Measurements from ENCODE around the gene CALU.
A peak's percentile ranks its signal among the peaks of the same experiment; 100 is the strongest.

Gene CALU

GRCh38 chr7:128775744-128776474 lies 36.8 kb downstream of the CALU start, which contains the start of gene OPN1SW:
Gene OPN1SW (minus strand): TSS chr7:128775794. CDS start chr7:128775781, 13 bp downstream.
- no peak for DNase-seq
- intact Hi-C loops (cut with DNase I) = no loop called here

DNA sequence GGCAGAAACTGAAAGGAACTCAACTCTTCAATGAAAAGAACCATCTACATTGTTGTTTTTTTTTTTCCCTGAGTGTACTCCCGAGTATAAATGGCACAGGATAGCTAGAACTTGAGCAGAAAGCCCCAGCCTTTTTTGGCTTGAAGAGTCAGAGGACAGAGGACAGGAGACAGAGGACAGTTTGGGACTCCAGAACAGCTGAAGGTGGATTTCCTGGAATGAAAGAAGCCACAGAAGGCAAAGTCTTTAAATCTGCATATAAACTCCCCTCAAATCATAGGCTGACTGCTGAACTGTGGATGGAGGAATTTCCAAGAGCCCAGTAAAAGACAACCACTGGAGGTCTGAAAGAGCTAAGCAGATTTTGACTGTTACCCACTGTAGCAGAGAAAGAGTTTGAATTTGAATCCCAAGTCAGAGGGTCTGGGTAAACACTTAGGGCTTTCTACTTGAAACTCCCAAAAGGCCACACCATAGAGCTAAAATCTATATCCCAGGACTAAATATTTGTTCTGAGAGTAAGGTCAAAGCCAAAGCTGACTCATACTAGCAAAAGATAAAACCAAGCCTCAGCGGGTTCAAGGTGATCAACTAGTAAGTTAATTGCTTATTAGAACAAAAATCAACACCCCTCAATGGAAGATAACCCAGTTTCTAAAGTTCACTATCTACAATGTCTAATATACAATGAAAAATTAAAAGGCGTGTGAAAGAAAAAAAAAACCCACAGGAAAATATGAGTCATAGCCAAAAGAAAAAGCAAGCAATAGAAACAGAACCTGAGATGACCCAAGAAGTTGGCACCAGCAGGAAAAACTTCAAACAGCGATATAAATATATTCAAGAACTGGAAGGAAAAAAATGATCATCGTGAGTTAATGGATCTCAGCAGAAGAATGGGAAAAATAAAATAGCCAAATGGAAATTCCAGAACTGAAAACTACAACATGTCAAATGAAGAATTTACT lies 38.3 kb downstream of the CALU start:
- intact Hi-C loops (cut with DNase I) = no loop called here
- DNase-seq = no peak

DNA sequence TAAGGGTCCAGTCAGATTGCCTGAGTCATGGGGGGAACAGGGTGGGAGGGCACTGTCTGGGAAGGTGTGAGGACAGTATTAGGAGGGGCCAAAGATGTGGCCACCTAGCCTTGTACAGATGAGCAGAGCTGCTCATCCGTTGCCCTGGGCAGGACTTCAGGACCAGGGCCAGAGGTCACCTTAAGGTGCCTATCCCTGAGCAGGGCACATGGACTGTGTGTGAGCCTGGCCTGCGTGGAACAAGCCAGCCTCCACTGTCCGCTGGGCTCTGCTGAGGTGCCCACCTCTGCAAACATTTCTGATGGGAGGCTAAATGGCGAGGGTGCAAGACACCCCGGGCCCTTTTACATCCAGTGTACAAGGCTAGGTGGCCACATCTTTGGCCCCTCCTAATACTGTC lies 39.8 kb downstream of the CALU start:
- intact Hi-C loops (cut with DNase I) = no loop called here
- DNase-seq = no peak

- intact Hi-C loops (cut with DNase I) = no loop called here
- DNase-seq = no peak
Measured at GRCh38 chr7:128781126-128781525, 42.0 kb downstream of the CALU start.

- intact Hi-C loops (cut with DNase I) = no loop called here
- DNase-seq = no peak
Measured at GRCh38 chr7:128781851-128782250, 42.7 kb downstream of the CALU start.

DNA sequence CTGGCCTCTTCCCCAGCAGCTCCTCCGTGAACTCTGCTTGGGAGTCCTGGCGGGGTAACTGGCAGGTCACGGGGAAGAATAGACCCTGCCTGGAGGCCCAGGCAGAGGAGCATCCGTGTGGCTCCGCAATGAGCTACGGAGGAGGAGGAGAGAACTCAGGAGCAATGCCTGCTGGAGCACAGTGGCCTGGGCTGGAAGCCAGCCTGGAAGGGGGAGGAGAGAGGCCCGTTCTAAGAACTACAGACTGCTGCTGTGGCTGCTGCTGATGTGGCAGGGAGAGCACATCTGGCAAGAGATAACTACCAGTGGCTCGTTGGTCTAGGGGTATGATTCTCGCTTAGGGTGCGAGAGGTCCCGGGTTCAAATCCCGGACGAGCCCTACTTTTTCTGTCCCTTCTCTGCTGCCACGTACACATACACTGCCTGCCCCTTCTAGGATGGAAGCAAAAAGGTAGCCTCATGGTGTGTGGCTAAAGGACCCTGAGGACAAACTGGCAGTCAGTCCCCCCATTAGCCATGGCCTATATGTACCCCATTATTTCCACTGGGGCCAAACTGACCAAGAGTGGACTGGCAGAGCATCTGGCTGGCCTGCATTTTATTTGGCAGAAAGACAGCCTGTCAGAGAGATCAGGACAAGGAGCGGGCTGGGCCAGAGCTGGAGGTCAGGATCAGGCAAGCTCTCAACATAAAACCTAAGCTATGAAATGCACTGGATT lies 44.1 kb downstream of the CALU start:
- DNase-seq = peak in 37 of 42 donors; percentile 21 to 82 (median 58)
- intact Hi-C loops (cut with DNase I) = no loop called here

- intact Hi-C loops (cut with DNase I) = no loop called here
Measured at GRCh38 chr7:128785738-128786137, 46.6 kb downstream of the CALU start.

DNA sequence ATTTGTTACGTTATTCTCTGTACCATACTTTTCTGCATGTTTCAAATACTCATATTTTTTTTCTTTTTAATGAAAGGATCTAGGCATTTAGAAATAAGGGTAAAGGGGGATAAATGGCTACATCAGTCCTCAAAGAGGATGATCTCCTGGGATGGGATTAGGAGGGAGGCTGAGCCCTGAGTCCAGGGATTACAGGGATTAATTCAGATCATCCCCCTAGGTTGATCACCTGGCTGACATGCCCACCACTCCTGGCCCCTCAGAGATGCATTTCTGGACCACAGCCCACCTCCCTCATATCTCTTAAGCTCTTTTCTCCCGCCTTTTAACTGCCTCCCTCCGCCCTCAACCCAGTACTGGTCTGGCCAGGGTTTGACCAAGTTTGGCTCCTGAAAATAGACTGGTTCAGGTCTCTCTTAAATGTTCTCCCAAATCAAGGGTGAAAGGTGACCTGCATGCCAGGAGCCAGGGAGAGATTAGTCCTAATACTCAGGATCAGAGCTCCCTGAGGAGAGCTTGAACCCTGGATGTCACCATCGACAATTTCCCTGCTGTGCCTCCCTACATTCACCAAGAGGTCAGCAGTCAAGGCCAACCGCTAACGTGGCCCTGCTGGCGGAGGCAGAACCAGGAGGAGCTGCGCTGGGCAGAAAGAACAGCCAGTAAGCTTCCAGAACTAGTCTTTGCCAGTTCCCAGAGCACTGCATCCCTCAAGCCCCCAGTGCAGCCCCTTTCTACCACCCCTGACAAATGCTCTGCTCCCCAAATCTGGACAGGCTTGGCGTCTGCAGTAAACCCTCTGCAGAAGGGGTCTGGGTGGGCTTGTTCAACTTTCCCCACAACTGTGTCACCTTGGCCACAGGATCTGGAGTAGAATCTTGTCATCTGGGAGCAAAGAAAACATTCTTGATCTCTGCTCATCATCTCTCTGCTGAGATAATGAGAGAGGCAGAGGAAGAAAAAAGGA lies 49.6 kb downstream of the CALU start:
- intact Hi-C loops (cut with DNase I) = no loop called here
- no peak for DNase-seq

More at GRCh38 chr7:128785738-128786137, 46.6 kb downstream of the CALU start:
- no peak for DNase-seq

DNA sequence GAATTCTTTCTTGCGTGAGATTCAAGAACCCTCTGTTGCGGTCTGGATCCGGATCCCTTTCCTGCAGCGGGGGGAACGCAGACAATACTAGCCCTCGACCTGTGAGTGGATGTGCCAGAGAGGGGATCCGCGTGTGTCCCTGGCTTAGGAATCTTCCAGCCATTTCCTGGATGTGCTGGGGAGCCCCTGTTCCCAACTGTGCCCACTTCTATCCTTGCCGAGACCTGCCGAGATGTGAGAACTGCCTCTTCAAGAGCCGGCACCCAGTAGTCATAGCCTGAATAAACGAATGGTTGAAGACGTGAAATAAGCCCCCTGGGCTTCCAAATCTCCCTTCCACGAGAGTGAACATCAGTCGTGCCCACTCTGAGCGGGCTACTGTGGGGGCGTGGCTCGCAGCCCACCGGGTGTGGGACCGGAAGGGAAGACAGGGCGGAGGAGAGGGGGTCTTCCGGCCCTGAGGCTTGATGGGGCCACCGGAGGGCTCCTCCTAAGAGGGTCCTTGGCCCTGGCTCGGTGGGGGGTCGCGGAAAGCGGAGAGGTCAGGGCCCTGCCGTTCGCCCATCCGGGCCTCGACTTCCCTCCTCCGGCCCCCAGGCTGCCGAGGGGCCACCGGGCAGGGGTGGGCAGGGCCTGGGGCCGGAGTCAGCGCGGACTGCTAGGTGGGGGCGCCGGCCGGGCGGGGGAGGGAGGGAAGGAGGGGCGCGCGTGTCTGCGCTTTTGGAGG lies 51.3 kb downstream of the CALU start:
- intact Hi-C loops (cut with DNase I) = loop anchor here (10.0 kb wide), 1 partner anchor 74 kb away; the partner anchor contains the start of gene ATP6V1F

GRCh38 chr7:128791121-128791971 lies 52.2 kb downstream of the CALU start, which contains the start of gene CCDC136:
Gene CCDC136 (plus strand): TSS chr7:128791968. CDS start chr7:128792412, 444 bp downstream.
- intact Hi-C loops (cut with DNase I) = loop anchor here (10.0 kb wide), 1 partner anchor 73 kb away; the partner anchor contains the start of gene ATP6V1F
- DNase-seq = peak in 41 of 42 donors; percentile 55 to 87 (median 77)

More for the DNA sequence above, 51.3 kb downstream of the CALU start:
- peak in 2 of 42 donors; percentile 9 to 31 for DNase-seq

GRCh38 chr7:128791972-128792327 lies 52.8 kb downstream of the CALU start:
- intact Hi-C loops (cut with DNase I) = loop anchor here (10.0 kb wide), 1 partner anchor 73 kb away; the partner anchor contains the start of gene ATP6V1F
- peak in 4 of 42 donors; percentile 19 to 57 (median 29) for DNase-seq

DNA sequence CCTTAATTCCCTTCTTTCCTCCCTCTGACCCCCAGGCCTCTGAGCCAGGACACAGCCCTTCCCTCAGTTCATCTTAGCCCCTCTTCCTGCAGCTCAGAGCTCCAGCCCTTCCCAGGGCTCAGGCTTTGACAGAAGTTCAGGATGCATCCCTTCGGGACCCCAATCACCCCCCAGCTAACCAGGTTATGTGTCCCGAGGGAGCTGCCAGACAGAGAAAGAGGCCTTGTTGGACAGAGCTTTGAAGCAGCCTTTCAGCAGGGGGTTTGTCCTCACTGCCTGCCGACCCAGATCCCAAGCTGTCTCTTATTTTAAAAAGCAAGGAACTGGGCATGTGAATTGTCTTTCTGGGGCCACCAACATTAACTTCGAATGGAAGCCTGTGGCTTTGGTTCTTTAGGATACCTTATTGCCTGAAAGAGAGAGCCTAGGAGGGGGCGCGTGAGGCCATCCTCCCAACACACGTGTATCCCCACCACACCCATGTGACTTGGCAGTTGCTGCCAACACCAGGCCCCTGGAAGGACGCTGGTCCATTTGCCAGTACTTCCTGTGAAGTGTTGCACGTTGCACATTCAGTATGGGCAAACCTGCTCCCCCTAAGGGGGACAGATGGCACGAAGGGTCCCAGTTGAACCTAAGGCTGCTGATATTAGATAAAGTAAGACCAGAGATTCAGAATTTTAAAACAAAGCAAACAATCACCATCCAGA lies 53.5 kb downstream of the CALU start:
- intact Hi-C loops (cut with DNase I) = loop anchor here (10.0 kb wide), 1 partner anchor 72 kb away; the partner anchor contains the start of gene ATP6V1F
- DNase-seq = peak in 3 of 42 donors; percentile 20 to 38 (median 24)

GRCh38 chr7:128793181-128793547 lies 54.0 kb downstream of the CALU start:
- DNase-seq = no peak
- intact Hi-C loops (cut with DNase I) = loop anchor here (10.0 kb wide), 1 partner anchor 72 kb away; the partner anchor contains the start of gene ATP6V1F

DNA sequence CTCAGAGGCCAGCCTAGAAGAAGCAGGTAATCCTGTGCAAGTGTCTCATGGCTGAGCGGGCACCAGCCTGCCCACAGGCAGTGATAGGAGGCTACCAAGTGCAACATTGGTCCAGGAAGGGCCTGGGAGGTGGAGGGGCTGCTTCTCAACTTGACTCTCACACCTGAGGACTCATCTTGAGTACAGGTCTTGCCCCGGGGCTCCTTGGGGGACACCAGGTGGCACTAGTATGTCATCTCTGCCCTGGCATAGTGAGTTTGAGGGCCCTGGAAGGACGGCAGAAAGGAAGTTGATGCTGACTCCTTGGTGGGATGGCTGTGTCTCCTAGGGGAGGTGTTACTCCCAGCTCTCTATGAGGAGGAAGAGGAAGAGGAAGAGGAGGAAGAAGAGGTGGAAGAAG lies 54.9 kb downstream of the CALU start:
- intact Hi-C loops (cut with DNase I) = loop anchor here (10.0 kb wide), 1 partner anchor 71 kb away; the partner anchor contains the start of gene ATP6V1F

DNA sequence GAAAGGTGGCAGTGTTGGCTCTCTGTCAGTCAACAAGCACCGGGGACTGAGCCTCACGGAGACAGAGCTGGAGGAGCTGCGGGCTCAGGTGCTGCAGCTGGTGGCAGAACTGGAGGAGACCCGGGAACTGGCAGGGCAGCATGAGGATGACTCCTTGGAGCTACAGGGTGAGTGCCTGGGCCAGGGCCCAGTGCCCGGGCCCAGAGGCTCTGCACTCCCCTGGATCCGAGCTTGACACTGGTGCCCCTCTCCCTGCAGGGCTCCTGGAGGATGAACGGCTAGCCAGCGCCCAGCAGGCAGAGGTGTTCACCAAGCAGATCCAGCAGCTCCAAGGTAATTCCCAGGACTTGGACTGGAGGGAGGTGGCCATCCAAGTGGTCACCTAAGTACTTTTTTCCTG lies 55.3 kb downstream of the CALU start:
- no peak for DNase-seq
- intact Hi-C loops (cut with DNase I) = loop anchor here (10.0 kb wide), 1 partner anchor 70 kb away; the partner anchor contains the start of gene ATP6V1F

More for the DNA sequence above, 54.9 kb downstream of the CALU start:
- peak in 2 of 42 donors; percentile 17 to 57 for DNase-seq

All from head of caudate nucleus (tissue), 42 donors.